Middle frontal gyrus (tissue), 1 donor: ENCODE results near the gene ETFBKMT.
"Not testable (repeated sequence)": the region's sequence is repeated elsewhere in the genome, so short reads cannot be mapped to it uniquely, and the experiment has no call there.

Source experiments
- DNase-seq: peaks from one replicate; pipeline ENCODE4 v3.0.0-alpha.2; 2015; ENCODE audit warnings: low spot score; ENCODE audit errors: extremely low spot score

The ETFBKMT gene

GRCh38 chr12:31716998-31717397, 57.5 kb downstream of the ETFBKMT start:
- DNase-seq: not testable (repeated sequence)

GRCh38 chr12:31718542-31719198, 59.2 kb downstream of the ETFBKMT start:
- not testable (repeated sequence) for DNase-seq

- no peak for DNase-seq
Observed at GRCh38 chr12:31722580-31722979, 63.1 kb downstream of the ETFBKMT start.
